Stimulated activated CD4-positive, alpha-beta T cell treated with anti-CD3 and anti-CD28 coated beads, TNF-alpha, amount 100 ng/mL, for 4 hours (primary cell): ENCODE data around the gene RGS9.

ENCODE experiments used
- DNase-seq, 3 experiments: peaks; one replicate each; pipeline ENCODE4 v3.0.0-alpha.2; 2020; ENCODE audit warnings: low read depth in 3 of 3

Gene RGS9

DNA sequence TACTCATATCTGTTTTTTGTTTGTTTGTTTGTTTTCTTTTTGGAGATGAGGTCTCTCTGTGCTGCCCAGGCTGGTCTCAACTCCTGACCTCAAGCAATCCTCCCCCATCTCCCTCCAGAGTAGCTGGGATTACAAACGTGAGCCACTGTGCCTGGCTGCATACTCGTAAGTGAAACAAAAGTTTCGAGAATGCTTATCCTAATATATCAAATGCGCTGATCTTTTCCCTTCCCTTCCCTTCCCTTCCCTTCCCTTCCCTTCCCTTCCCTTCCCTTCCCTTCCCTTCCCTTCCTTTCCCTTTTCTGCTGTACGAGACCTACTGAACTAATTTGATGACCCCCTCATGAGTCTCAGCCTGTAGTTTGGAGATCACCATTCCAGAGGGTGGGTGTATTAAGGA is 122.1 kb downstream of the RGS9 start:
- DNase-seq, result no peak

DNA sequence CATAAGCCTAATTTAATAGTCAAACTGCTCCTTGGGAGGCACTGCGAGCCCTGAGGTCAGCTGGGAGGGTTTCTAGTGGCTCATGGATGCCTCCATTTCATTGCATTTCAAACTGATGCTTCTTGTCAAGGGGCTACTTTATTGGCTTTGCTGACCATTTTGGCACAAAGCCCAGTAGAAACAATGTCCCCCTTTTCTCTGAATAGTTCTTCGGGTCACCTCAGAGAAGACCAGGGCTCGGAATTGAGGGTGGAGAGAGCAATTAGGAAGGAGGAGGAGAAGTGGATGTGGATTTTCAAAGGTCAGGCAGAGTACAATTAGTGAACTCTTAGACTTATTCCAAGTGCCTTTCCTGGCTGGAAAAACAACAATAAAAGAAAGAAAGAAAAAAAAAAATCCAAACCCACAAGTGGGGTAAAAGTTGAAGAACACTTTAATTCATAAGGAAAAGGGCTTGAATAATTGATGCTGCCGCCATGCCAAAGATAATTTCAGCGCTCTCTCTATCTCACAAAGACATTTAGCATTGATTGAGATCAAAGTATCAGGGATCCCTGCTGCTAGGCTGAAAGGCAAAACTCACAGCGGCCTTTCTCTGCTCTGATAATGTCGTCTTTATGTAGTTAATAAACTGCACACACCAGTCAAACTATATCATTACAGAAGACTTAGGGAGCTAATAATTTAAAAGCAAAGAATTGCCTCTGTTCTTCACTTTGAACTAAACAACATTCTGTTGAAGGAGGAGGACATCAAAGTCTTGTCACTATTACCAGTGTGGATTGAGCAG is 122.7 kb downstream of the RGS9 start:
- no peak for DNase-seq

DNA sequence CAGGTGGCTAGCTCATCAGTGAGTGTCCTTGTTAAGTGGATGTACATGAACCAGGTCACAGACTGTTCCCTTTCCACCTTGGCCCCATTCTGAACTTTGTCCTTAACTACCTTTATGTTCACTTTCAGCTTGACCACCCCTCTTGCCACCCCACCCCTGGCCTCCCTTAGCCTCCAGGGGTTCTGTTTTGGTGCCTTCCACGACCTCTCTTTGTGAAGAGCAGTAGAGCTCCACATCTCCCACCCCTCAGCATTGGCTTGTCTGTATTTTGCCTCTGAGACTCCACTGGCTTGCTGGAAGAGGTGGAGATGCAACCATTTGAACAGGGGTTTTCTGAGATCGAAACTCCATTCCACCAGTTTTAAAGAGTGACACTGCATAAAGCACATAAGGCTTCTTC is 123.5 kb downstream of the RGS9 start:
- no peak for DNase-seq

DNA sequence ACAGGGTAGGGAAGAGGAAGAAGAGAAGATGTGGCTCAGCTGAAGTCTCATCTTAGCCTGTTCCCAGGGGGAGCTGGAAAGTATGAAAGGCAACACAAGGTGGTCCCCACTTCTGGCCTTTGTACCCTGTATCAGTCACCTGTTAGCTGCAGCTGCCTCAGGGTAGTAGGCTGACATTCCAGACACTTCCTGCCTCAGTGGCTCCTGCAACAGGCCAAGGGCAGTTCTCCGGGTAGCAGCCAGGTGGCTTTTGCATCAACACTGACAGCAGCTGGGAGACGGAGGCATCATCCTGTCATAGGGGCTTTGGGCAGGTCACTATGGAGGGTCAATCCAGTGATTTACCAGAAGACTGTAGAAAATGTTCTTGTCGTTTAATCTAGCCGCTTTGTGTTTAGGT is 124.0 kb downstream of the RGS9 start:
- no peak for DNase-seq

DNA sequence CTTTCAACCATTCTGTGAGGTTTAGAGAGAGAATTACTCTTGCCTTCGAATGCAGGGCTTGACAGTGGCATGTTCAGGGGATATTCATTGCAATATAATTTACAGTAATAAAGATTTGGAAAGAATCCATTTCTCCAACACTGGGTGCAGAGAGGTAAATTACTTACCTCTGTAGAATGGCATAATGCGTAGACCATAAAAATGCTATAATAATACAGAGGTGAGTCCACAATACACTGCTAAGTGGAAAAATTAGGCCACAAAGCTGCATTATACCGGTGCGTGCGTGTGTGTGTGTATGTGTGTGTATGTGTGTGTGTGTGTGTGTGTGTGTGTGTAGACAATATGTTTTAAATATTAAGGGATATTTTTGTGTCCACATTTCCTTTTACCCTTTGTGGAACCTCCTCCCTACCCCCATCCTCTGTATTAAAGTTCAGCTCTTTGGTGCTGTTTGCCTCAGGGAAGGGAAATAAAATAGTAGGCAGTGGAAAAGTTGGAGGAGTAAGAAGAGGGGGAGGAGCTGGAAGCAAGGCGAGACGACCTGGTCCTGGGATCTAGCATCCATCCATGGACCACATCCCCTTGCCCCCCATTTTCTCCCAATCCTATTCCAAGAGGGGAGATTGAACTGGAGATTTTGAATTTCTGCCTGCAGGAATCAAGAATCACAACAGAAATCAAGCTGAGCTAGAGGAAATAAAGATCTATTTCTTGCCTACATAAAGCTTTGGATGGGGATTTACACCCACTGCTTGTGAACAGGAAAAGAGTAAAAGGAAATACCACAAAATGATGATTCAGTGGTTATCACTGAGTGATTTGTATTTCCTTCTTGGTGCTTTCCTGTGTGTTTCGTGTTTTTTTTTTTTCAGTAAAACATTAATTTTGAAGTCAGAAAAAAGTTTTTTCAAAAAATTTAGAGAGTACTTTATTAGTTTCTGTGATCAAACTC is 124.8 kb downstream of the RGS9 start:
- no peak for DNase-seq

DNA sequence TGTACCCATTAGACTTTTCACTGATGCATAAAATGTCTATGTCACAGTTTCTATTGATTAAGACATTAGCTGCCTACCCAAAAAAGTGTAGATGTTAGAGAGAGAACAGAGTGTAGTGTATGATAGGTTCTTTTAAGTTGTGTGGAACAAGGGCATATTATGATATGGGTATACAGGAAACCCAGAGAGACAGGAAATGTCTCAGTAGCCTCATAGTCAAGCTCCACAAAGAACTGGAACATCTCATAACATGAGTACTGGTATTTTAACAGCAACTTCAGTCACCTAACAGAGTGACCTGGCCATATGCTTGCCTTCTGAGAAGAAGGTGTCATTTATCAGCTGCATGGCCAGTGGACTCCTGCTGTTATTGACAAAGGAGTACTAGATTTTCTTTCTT is 128.1 kb downstream of the RGS9 start:
- no peak for DNase-seq

DNA sequence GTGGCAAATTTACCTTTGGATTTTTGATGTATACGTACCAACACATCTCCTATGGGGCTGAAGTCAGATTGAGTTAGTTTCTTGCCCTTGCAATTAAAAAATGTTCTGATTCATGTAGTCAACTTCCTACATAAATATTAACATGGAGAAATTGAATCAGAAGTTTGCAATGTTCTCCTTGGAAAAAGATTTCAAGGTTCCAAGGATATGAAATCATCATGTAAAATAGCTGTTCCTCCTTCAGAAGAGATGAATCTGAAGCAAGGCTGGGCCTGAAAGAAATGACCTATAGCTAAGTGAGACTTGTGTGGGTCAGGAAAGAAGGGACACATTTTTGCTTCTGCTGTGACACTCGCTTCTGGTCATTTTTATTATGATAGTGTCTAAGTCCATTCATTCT is 131.7 kb downstream of the RGS9 start:
- no peak for DNase-seq

DNA sequence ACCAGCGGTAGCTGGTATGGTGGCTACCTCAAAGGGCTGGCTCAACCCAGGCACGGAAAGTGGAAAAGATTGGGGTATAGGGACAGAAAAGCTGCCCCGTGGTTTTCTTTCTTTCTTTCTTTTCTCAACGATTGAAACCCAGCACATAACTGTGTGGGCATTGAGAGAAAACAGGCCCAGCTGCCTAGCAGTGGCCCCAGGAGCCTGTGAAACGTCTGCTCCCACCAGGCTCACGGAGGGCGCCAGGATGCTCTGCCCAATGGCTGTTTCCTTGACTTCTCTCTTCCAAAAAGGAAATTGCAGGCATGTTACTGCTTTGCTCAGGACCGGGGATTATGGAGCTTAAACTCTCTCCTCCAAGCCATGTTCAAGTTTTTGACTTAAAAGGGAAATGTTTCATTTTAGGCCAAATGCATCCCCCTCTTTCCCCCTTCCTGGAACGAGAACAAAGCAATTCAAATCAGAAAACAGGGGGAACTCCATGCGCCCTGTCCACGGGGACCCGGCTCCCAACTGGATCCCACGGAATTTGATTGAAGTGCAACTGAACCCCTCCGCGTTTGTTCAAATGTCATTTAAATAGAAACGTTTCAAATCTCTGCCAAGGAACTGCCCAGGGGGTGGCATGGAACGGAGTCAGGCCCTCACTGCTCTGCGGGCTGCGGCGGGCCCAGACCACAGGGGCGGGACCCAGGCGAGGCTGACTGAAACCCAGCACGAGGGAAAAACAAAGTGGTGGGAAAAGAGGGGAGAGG is 133.5 kb downstream of the RGS9 start:
- DNase-seq, result no peak

DNA sequence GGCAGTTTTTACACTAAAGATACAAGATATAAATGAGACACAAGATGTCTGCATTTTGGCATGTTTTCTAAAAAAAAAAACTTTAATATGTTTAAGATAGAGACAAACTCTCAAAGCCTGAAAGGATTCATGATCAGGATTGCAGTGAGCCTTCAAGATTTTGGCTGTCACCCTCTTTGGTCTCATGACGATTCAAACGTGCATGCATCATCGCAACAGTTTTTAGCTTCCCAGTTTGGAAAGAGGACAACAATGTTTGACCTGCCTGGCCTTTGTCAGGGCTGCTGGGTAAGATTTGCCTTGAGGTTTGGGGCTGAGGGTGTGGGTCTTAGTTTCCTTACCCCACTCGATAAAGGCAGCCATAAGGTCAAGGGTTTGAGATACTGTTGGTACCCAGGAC is 134.1 kb downstream of the RGS9 start:
- no peak for DNase-seq
